Measurements from ENCODE around the gene KAT6B. TPM values are rescaled to one million over a fixed set of nuclear protein-coding genes. Genes with fewer than 3 reads are reported as not detected.

Gene KAT6B
- total RNA-seq, 1 donor from 2014 or later = 69.3 TPM

GRCh38 chr10:74922921-74923320 lies 96.5 kb downstream of the KAT6B start:
- DNase-seq = no peak

DNA sequence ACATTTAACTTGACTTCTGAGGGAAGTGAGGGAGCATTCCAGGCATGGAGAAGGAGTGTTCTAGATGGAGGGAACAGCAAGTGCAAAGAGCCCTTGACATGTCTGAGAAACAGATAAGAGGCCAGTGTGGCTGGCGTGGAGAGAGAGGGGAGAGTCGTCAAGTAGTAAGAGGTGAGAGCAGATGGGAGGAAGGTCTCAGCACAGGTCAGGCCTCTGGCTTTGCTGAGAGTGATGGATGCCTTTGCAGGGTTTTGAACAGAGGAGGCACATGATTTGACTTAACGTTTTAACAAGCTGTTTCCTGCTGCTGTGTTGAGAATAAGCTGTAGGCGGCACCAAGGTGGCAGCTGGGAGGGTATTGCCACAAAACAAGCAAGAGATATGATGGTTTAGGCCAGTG lies 97.2 kb downstream of the KAT6B start:
- no peak for DNase-seq

DNA sequence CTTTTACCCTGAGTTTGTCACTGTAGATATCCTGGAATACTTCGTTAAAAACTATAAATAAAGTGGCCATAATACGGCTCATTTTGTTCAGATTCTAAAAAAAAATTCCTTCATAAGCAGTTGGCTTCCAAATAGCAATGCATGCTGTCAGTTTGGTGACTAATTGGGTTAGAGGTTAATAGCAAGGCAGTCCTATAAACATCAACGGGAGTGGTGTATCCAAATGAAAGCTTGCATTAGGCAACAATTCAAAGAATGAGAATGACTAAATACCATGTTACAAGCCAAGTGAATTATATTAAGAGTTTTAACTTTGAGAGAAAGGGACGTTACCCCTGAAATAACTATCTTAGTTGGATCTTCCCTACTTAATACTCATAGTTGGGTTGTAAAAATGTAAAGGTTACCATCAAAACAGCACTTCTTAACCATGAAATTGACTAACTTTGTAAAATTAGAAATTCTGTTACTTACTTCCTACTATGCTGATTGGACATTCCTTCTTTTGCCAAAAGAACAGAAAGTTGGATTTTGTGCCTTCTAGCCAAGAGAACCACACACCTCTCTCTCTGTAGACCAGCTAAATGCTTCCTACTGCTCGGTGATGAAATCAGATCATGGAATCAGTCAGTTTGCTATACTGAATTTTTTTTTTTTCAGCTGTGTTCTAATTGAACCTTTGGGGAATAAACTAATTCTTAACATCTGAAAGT lies 98.0 kb downstream of the KAT6B start:
- DNase-seq = peak; percentile 33

GRCh38 chr10:74925291-74925690 lies 98.9 kb downstream of the KAT6B start:
- DNase-seq = no peak

DNA sequence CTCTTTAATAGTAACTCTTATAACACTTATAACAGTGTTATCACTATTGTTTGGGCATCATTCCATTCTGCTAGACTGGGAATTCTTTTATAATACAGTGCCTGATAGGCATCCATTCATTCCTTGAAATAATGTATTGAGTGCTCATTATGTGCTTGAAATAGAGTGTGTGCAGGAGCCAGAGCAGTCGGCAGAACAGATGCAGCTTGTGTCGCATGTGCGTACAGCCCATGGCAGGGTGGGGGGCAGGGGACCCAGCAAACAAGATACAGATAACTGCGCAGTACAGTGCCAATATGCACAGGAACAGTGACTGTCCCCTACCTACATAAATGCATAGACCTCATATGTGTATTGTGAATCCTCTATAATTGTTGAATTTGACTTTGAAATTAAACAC lies 99.3 kb downstream of the KAT6B start:
- DNase-seq = no peak

- DNase-seq = no peak
Observed at GRCh38 chr10:74926791-74927585, 100.6 kb downstream of the KAT6B start.

- no peak for DNase-seq
Observed at GRCh38 chr10:74927701-74928100, 101.3 kb downstream of the KAT6B start.

DNA sequence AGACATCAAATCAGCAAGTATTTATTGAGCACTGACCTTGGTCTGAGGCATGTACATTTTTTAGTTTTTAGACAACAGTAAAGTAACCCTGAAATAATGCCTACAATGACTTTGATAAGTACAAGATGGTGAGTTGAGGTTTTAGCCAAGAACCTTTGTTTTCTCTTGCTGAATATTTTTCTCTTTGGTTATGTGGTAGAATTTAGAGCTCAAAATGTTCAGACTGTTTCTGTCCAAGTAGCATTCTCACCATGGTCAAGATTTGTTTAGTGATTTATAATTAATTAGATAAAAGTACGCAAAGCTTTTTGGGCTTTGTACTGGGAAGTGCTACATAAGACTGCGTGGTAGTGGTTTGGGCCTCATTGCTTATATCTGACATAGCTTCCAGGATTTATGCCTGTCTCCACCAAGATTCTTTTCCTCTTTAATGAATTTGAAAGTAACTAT lies 102.4 kb downstream of the KAT6B start:
- DNase-seq = no peak

GRCh38 chr10:74929197-74929596 lies 102.8 kb downstream of the KAT6B start:
- DNase-seq = no peak

GRCh38 chr10:74930965-74931364 lies 104.6 kb downstream of the KAT6B start:
- no peak for DNase-seq

GRCh38 chr10:74932648-74933047 lies 106.2 kb downstream of the KAT6B start:
- no peak for DNase-seq

DNA sequence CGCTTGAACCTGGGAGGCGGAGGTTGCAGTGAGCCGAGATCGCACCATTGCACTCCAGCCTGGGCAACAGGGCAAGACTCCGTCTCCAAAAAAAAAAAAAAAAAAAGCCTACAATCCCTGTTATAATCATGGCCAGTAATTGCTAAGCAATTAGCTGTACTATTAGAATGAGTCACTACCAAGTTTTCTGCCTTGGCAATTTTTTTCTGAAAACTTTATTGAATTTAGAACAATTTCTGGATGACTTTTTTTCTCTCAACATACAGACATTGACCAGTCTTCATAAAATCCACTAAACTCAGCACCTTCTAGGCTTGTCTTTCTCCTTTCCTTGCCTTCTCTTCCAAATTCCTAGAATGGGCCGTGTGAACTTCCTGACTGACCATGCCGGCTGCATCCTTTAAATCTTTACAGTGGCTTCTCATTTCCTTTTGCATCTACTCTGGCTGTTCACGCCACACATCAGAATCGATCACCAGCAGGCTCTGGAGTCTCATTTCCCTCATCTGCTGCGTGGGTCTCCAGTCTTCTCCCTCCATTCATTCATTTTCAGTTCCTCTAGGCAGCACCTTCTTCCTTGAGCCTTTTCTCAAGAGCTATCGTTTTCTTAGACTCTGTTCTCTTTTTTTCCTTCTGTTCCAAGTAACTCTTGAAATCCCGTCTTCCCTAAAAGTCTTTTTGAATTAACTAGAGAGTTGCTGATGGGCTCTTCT lies 107.9 kb downstream of the KAT6B start:
- no peak for DNase-seq

DNA sequence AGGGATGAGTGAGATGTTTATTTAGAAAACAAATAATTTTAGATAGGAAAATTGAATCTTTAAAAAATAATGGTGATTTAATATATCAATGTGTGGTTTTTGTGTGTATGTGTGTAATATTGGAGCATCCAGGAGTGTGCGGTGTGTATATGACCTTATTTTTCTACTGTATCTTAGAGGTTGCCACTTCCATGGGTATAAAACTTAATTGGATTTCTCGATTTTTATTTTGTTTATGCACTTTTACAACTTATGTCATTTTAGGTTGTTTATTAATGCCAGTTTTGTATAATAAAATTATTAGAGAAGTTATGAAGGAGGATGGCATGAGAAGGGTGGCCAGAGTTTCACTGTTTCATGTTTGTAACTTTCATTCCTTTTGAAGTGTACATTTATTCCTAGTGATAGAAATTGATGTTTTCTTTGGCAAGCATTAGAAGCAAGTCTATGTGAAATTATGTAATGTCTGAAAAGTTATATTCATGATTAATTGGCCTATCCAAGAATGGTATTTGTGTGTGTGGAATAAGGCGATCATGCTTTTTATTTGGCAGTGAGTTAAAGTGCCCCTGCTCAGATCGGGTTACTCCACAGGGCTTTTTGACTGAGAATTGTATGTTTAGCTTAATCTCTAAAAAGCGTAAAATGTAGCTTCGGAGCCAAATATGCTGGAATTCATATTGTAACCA lies 110.3 kb downstream of the KAT6B start:
- DNase-seq = peak; percentile 54

- no peak for DNase-seq
Observed at GRCh38 chr10:74937266-74937856, 111.0 kb downstream of the KAT6B start.

DNA sequence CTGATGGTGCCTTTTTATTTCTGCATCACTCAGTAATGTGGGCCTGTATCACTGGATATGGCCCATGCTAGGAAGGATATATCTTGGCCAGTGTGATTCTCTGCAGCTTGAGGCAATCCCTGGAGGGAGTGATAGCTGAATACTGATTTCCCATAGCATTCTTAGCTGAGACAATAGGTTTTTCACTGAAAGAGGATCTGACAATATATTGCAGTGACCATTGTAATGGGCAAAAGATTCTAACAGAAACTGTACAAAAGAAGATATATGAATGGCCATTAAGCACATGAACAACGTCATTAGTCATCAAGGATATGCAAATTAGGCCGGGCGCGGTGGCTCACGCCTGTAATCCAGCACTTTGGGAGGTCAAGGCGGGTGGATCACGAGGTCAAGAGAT lies 117.8 kb downstream of the KAT6B start:
- no peak for DNase-seq

DNA sequence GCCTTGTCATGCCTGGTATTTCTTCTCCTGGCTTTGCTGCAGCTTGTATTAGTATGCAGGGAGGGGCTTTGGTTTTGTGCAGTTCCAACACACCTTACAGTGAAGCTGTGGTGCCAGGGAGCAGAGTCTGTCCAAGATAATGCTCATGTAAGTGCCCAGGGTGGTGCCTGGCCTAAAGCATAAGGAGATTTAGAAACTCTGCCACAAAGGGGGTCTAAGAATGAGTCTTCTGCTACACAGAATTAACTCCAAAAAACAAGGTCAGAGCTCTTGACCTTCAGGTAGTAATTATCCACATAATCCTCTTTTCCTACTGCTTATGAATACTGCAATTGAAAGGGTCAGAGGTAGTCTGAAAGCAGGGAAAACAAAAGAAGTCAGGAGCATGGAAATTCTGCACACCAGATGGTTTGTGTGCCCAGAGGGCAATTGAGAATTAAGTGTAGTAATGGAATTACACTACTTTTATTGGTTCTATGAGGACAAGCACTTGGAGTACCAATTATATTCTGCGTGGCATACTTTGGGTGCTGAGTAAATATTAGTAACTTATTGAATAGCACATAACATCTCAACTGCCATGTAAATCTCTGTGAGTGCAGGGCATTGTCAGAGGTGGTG lies 121.5 kb downstream of the KAT6B start:
- DNase-seq = no peak

DNA sequence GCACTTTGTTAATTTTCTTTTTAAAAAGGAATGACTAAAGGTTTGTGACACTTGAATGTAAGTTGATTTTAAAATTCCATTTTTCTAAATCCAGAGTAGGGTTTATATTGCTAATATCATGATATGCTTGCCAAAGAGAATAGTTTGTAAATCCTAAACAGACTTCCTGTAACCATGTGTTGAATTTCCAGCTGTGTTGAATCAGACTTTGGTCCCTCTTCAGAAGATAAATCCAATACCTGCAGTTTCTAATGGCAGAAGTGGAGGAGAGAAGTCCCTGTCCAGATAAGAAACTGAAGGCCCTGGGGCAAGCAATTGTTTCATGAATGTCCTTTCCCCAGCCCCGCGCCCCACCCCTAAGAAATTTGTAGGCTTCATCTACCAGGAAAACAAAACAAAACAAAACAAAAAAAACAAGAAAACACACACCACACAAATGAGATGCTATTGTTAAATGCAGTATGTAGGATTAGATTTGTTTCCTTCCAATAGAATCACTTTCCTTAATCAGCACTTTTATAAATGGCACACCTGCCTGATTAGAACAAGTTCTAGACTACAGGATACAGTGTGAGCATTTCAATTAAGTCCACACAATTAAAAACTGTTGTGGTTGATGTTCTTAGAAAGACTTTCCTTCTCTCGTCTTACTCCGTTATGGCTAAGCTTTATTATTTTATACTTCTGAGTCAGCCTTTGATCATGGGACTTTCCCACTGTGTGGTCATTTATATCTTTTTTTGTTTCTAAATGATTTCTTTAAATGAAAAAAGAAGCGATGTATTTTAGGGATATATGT lies 122.8 kb downstream of the KAT6B start:
- peak; percentile 41 for DNase-seq

DNA sequence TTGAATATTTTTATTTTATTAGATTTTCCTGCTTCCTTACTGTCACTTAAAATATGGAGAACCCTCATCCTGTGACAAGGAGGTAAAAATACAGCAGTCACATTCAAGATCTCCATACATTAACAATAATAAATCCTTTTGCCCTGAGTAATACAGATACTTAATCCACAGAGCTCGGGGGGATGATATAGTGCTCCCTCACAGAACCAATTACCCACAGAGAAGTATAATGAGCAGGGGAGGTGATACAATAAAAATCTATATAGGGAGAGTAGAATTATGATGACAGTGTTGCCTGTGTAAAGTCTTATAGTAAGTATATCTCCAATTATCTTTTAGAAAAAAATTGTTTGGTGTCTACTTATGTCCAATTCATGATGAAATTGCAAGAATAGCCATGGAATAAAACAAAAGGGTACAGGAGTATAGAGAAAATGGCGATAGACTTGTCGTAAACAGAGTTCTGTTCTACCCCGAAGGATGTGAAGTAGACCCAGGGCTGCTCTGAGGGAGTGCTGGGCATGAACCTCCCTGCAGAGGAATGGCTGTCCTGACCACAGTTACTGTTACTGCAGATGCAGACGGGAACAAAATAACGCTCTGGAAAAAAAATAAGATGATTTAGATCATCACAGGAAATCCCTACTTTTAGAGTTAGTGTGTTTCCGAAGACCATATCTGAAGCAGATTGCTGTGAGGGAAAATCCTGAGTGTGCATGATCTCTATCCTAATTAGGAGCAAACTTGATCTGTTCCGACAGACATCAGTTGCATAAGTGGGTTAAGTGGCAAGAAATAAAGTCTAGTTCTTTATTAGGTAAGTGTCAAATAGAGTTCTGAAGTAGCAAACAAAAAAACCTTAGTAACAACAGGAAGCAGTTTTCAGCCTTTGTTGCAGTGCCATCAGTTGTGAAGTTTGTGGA lies 123.7 kb downstream of the KAT6B start:
- no peak for DNase-seq

- no peak for DNase-seq
Observed at GRCh38 chr10:74953214-74953613, 126.8 kb downstream of the KAT6B start.

- DNase-seq = no peak
Observed at GRCh38 chr10:74955796-74956195, 129.4 kb downstream of the KAT6B start.

Measured in skin of body (tissue), 2 donors.